Liver (tissue), 9 donors: Measurements from ENCODE around the gene ADCY2. TPM values are rescaled to one million over a fixed set of nuclear protein-coding genes. Genes with fewer than 3 reads are reported as not detected.

Source experiments
- DNase-seq: peaks from one replicate; pipeline ENCODE4 v3.0.0-alpha.2; 2017; ENCODE audit warnings: low spot score
- H3K27ac ChIP-seq, 2 donors: one replicate each; pipeline ENCODE4 v1.7.0; 2013; ENCODE audit warnings: inconsistent platforms in 2 of 2, low read length in 2 of 2, control low read depth in 1 of 2, low read depth in 1 of 2, mild to moderate bottlenecking in 1 of 2
- H3K27me3 ChIP-seq, 4 donors: one replicate each; pipeline versions ENCODE4 v1.6.1 to v1.7.0; 2013; ENCODE audit warnings: low read length in 3 of 4, inconsistent platforms in 1 of 4, mild to moderate bottlenecking in 1 of 4, moderate library complexity in 1 of 4; ENCODE audit not compliant: control insufficient read depth in 4 of 4, insufficient read depth in 4 of 4
- H3K36me3 ChIP-seq, 4 donors: one replicate each; pipeline versions ENCODE4 v1.6.1 to v1.7.0; 2013; ENCODE audit warnings: low read length in 3 of 4, mild to moderate bottlenecking in 3 of 4, low read depth in 1 of 4, moderate library complexity in 1 of 4; ENCODE audit not compliant: control insufficient read depth in 4 of 4, insufficient read depth in 3 of 4
- H3K4me1 ChIP-seq, 4 donors: one replicate each; pipeline versions ENCODE4 v1.6.1 to v1.7.0; 2013; ENCODE audit warnings: low read length in 3 of 4, mild to moderate bottlenecking in 3 of 4, moderate library complexity in 1 of 4; ENCODE audit not compliant: control insufficient read depth in 4 of 4, insufficient read depth in 4 of 4
- H3K4me3 ChIP-seq, 3 donors: one replicate each; pipeline versions ENCODE4 v1.6.1 to v1.7.0; 2013; ENCODE audit warnings: low read length in 3 of 3, control low read depth in 1 of 3, low read depth in 1 of 3, mild to moderate bottlenecking in 1 of 3
- H3K9ac ChIP-seq, 2 donors: one replicate each; pipeline ENCODE4 v1.7.0; 2013; ENCODE audit warnings: low read length in 2 of 2, mild to moderate bottlenecking in 2 of 2, moderate library complexity in 2 of 2, control low read depth in 1 of 2, low read depth in 1 of 2
- H3K9me3 ChIP-seq, 4 donors: one replicate each; pipeline versions ENCODE4 v1.6.1 to v1.7.0; 2013; ENCODE audit warnings: low read length in 3 of 4; ENCODE audit not compliant: control insufficient read depth in 4 of 4
- ATF3 ChIP-seq: IDR thresholded peaks from 2 replicates; pipeline ENCODE4 v1.6.1; 2016; ENCODE audit warnings: antibody characterized with exemption
- CTCF ChIP-seq: fragments of 150-350 bp; IDR thresholded peaks from 2 replicates; pipeline ENCODE4 v1.5.1; 2017; ENCODE audit warnings: improper control_type of control experiment, low read depth, low read length; ENCODE audit not compliant: missing input control
- EGR1 ChIP-seq, 2 donors: IDR thresholded peaks; 2 replicates each; pipeline ENCODE4 v1.6.1; 2016 to 2018; ENCODE audit warnings: antibody characterized with exemption in 2 of 2, low read depth in 2 of 2
- FOXA1 ChIP-seq: IDR thresholded peaks from 2 replicates; pipeline ENCODE4 v1.6.1; 2016; ENCODE audit warnings: antibody characterized with exemption
- FOXA2 ChIP-seq: IDR thresholded peaks from 2 replicates; pipeline ENCODE4 v1.6.1; 2016; ENCODE audit warnings: antibody characterized with exemption
- HNF4G ChIP-seq: IDR thresholded peaks from 2 replicates; pipeline ENCODE4 v1.6.1; 2016; ENCODE audit warnings: antibody characterized with exemption
- JUND ChIP-seq, 2 donors: IDR thresholded peaks; 2 replicates each; pipeline ENCODE4 v1.6.1; 2016; ENCODE audit warnings: antibody characterized with exemption in 2 of 2
- MAX ChIP-seq: IDR thresholded peaks from 2 replicates; pipeline ENCODE4 v1.6.1; 2016; ENCODE audit warnings: antibody characterized with exemption
- NR2F2 ChIP-seq: IDR thresholded peaks from 2 replicates; pipeline ENCODE4 v1.6.1; 2016; ENCODE audit warnings: antibody characterized with exemption
- RAD21 ChIP-seq, 2 donors: IDR thresholded peaks; 2 replicates each; pipeline ENCODE4 v1.6.1; 2016; ENCODE audit warnings: antibody characterized with exemption in 2 of 2, mild to moderate bottlenecking in 2 of 2
- REST ChIP-seq: IDR thresholded peaks from 2 replicates; pipeline ENCODE4 v1.6.1; 2016; ENCODE audit warnings: antibody characterized with exemption, mild to moderate bottlenecking
- TAF1 ChIP-seq: conservative IDR thresholded peaks from 2 replicates; pipeline ENCODE4 v1.6.1; 2016; ENCODE audit warnings: antibody characterized with exemption, mild to moderate bottlenecking
- YY1 ChIP-seq: IDR thresholded peaks from 2 replicates; pipeline ENCODE4 v1.6.1; 2016; ENCODE audit warnings: antibody characterized with exemption, mild to moderate bottlenecking
- ZBTB33 ChIP-seq: IDR thresholded peaks from 2 replicates; pipeline ENCODE4 v1.6.1; 2016; ENCODE audit warnings: antibody characterized with exemption
- WGBS: extraction: QIAGEN DNeasy Blood & Tissue Kit; methylation state at CpG from one replicate; pipeline ENCODE4 v1.1.7; 2013; 5-methylcytosine and 5-hydroxymethylcytosine counted together
- polyA plus RNA-seq, 2 donors: library from polyadenylated mRNA; stranded (reverse) in 1 of 2; unstranded in 1 of 2; fragments of 200-250 nt in 1 of 2; fragments of >200 nt in 1 of 2; fragmentation: Nextera tagmentation in 1 of 2; extraction: Ambion mirVana in 1 of 2; gene quantifications; one replicate each; pipeline versions ENCODE4 v1.2.1 to v1.2.3, GENCODE V29; 2013 to 2015
- total RNA-seq, 2 donors: library from RNA; depleted of rRNA; stranded (reverse); fragments of >200 nt; gene quantifications; one replicate each; pipeline ENCODE4 v1.2.3, GENCODE V29; 2014
- donor health status: healthy.
- donor health status: healthy.
- donor health status: healthy.
- donor health status: healthy.
- donor health status: healthy.

Gene ADCY2
- total and polyA plus RNA-seq, 4 donors: not detected

GRCh38 chr5:7420510-7421280 lies 24.8 kb downstream of the ADCY2 start:
- H3K4me1 ChIP-seq: no peaks in the 10 kb centered on the region
- TF ChIP-seq CTCF (no peak), FOXA1 (no peak), FOXA2 (no peak), RAD21 (IDR thresholded peaks at IDR 0.05) (no peak), REST (no peak), JUND (IDR thresholded peaks at IDR 0.05) (no peak), NR2F2 (no peak), ATF3 (no peak)
- WGBS: 21% methylated on average over 10 of the region's 10 CpGs
- DNase-seq: no peak
- no peaks in the 10 kb centered on the region for H3K9me3 ChIP-seq
- no peak overlapping the region for H3K9ac ChIP-seq
- no peaks in the 10 kb centered on the region for H3K36me3 ChIP-seq
- no peak overlapping the region for H3K4me3 ChIP-seq
- peaks cover 0 to 8% (median 0%) of the 10 kb centered on the region in 4 donors for H3K27me3 ChIP-seq
- no peak overlapping the region for H3K27ac ChIP-seq

GRCh38 chr5:7422316-7423106 lies 26.6 kb downstream of the ADCY2 start:
- H3K9ac ChIP-seq: no peak overlapping the region
- no peak overlapping the region for H3K4me3 ChIP-seq
- H3K27me3 ChIP-seq: peaks cover 0 to 8% (median 0%) of the 10 kb centered on the region in 4 donors
- H3K36me3 ChIP-seq: no peaks in the 10 kb centered on the region
- H3K27ac ChIP-seq: no peak overlapping the region
- no peak for DNase-seq
- WGBS: 47% methylated on average over 6 of the region's 6 CpGs
- H3K9me3 ChIP-seq: no peaks in the 10 kb centered on the region
- H3K4me1 ChIP-seq: no peaks in the 10 kb centered on the region
- no peak for TF ChIP-seq ZBTB33
- no peak for TF ChIP-seq ATF3
- no peak for TF ChIP-seq JUND (IDR thresholded peaks at IDR 0.05)
- TF ChIP-seq MAX: no peak
- TF ChIP-seq FOXA1: no peak
- no peak for TF ChIP-seq EGR1 (IDR thresholded peaks at IDR 0.05; ENCODE audit: low read depth in 2 of 2)
- TF ChIP-seq YY1: no peak
- no peak for TF ChIP-seq NR2F2
- no peak for TF ChIP-seq HNF4G
- no peak for TF ChIP-seq REST
- no peak for TF ChIP-seq CTCF
- TF ChIP-seq TAF1: no peak
